Left hindlimb (tissue), 1 donor: ENCODE measurements around the gene SLC12A7.
"Not testable (repeated sequence)": the region's sequence is repeated elsewhere in the genome, so short reads cannot be mapped to it uniquely, and the experiment has no call there.

ENCODE experiments used
- DNase-seq: peaks from one replicate; pipeline ENCODE4 v3.0.0-alpha.2; 2018

Gene SLC12A7

DNA sequence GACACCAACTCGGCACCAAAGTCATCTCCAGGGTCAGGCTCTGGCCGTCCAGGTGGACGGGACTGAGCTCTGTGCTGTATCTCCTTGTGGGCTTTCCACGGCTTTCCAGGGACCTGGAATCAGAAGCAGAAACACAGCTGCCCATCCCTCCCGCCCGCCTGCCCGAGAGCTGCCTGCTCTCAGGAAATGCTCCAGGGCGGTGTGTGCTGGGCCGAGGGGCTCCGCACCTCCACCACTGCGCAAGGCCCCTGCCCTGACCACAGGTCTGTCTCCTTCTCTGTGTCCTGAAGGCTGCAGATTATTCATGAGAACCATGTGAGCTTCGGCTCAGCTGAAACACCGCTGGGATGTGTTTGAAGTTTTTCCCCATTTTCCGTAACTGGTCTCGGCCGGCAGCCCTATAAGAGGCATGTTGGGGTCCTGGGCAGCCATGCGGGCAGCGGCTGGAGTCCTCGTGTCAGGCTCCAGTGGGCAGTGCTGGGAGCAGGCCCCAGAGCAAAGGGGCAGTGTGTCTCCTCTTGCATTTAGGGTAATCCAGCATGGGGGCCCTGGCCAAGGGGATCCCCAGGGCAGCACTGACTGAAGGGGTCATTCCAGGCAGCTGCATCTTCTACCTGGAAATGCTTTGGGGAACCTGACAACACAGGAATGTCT is 80.4 kb downstream of the SLC12A7 start:
- no peak for DNase-seq

DNA sequence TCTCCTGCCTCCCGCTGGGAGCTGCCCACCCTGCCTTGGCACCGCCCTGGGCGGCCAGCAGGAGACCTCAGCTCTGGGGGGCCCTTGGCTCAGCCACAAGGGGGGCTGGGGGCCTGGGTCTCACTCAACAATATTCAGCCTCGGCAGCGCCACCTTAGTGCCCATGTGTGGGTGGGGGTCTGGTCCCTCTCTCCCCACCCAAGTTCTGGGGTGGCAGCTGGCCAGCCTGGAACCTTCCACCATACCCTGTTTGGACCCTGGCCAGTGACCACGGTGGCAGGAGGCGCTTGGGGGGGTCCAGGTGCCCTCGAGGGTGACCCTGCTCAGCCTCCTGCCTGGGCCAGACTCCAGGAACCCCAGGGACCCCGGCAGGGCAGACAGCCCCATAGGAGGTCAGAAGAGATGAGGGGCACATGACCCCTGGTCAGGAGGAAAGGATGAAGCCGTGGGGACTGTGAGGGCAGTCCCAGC is 81.0 kb downstream of the SLC12A7 start:
- no peak for DNase-seq

- DNase-seq: no peak
Observed at GRCh38 chr5:1029945-1030625, 81.8 kb downstream of the SLC12A7 start.

- DNase-seq: no peak
Observed at GRCh38 chr5:1029282-1029944, 82.5 kb downstream of the SLC12A7 start.

DNA sequence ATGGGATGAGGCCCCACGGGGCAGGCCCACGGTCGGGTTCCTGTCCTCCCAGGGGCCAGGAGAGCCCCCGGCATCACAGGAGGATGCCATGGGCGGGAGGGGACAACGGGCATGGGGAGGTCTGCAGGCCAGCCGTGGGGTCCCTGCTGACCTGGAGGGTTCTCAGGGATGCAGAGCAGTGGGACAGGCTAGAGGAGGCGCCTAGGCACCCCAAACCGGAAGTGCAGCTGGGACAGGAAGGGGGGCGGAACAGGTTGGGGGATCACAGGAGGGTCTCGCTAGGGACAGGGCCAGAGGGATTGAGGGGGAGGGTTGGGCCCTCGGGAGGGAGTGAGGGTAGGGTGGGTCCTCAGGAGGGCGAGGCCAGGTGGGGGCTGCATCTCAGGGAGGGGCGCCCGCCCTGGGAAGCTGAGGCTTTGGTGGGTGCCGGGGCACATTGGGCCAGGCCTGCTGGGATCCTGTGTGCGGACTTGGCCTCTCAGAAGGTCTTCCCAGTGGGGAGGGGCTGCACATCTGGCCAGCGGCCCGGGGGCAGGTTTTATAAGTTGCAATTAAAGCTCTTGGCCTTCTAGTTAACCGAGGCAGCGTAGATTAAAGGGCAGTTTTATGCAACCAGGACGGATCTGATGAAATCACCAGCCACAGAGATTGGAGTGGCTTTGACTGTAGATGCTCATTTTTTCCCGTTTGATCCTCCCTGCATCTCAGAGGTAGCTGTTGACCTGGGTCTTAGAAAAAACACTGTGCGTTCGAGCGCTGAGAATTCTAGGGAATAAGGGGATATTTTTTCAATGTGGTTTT is 83.2 kb downstream of the SLC12A7 start:
- DNase-seq: no peak

GRCh38 chr5:1027631-1028441 is 84.0 kb downstream of the SLC12A7 start:
- DNase-seq: no peak

- DNase-seq: no peak
Observed at GRCh38 chr5:1026700-1027621, 84.9 kb downstream of the SLC12A7 start.

DNA sequence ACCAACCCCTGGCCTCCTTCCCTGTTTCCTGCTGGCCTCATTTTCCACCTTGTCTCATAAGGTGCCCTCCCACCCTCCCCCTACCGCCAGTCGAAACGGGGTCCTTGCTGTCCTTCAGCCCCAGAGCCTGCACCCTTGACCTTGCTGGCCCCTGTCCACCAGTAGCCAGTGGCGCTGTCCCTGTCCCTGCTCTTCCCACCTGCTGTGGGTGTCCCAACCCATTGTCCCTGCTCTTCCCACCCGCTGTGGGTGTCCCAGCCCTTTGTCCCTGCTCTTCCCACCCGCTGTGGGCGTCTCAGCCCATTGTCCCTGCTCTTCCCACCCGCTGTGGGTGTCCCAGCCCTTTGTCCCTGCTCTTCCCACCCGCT is 89.9 kb downstream of the SLC12A7 start:
- not testable (repeated sequence) for DNase-seq

GRCh38 chr5:1021136-1021968 is 90.5 kb downstream of the SLC12A7 start:
- DNase-seq: peak; percentile 84

DNA sequence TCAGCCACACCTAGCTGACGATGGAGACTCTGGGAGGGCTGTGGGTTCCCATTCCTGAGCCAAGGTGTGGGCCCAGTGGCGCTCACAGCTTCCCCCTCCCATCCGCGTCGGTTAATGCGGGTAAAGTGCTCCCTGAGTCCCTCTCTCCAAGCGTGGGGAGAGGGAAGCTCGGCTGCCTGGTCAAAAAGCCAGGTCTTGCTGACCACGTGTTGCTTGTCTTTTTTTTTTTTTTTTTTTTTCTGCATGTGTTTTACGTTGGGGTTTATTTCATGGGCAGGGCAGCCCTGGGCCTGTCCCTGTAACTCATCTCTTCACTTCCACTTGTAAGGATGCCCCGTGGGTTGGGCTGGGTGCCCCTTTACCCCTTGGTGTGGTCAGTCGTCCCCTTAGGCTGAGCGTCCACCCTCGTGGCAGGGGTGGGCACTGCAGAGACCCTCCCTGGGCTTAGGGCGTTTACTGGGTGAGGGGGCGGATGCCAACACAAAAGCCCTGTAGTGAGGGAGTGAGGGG is 91.4 kb downstream of the SLC12A7 start:
- DNase-seq: no peak

- DNase-seq: no peak
Observed at GRCh38 chr5:1019001-1019905, 92.6 kb downstream of the SLC12A7 start.

GRCh38 chr5:1018596-1018995 is 93.3 kb downstream of the SLC12A7 start:
- DNase-seq: no peak

- no peak for DNase-seq
Observed at GRCh38 chr5:1017691-1018455, 94.0 kb downstream of the SLC12A7 start.

- no peak for DNase-seq
Observed at GRCh38 chr5:1017056-1017455, 94.8 kb downstream of the SLC12A7 start.

GRCh38 chr5:1016476-1016875 is 95.4 kb downstream of the SLC12A7 start:
- DNase-seq: no peak

- DNase-seq: no peak
Observed at GRCh38 chr5:1016036-1016435, 95.8 kb downstream of the SLC12A7 start.

DNA sequence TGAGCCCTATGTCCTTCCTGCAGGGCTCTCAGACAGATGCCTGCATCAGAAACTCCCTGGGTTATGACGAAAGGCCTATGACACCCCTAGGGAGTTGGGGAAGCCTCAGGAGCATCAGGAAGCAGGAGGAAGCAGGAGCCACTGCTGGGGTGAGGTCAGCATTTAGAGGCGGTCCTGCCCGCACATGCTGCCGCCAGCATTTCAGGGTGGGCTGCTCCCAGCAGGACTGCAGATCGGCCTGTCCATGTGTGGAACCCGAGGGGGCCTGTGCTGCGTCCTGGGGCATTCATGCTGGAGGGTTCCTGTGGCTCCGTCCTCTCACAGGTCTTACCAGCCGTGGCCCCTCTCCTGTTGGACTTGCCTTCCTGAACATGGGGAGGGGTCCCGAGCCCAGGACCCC is 96.4 kb downstream of the SLC12A7 start:
- DNase-seq: no peak

DNA sequence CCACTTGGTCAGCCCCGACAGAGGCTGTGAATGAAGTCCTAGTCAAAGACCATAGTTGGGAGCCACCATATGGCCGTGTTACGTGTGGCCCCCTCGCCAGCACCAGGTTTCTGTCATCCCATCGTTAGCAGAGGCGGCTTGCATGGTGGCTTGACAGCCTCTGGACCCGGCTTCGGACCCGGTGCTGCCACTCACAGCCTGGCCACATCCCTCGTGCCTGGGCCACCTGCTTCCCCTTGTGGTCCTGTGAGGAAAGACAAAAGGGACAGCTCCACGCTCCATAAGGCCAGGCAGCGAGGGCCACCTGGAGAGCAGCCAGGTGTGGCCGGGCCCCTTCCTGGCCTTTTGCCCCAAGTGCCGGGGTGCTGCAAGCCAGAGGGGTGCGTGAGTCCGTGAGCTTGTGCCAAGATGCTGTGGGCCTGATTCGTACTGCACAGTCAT is 97.1 kb downstream of the SLC12A7 start:
- DNase-seq: no peak
